Measurements from ENCODE around the gene INTS11.
"Not testable (repeated sequence)": the region's sequence is repeated elsewhere in the genome, so short reads cannot be mapped to it uniquely, and the experiment has no call there.

Gene INTS11

GRCh38 chr1:1324524-1325287, at the start of gene INTS11, which contains the start of gene CPTP:
INTS11 (minus strand) TSS chr1:1324660; CDS start chr1:1324608, 52 bp downstream.
CPTP (plus strand) TSS chr1:1324802; CDS start chr1:1326911, 2,109 bp downstream.
- peak; percentile 67 for DNase-seq

GRCh38 chr1:1373815-1374588, 49.5 kb upstream of the INTS11 start:
- no peak for DNase-seq

GRCh38 chr1:1373051-1373814, 48.8 kb upstream of the INTS11 start:
- no peak for DNase-seq

GRCh38 chr1:1371746-1372711, 47.6 kb upstream of the INTS11 start:
- peak; percentile 9 for DNase-seq

GRCh38 chr1:1371364-1371745, 46.9 kb upstream of the INTS11 start:
- peak; percentile 61 for DNase-seq

GRCh38 chr1:1370771-1371300, 46.4 kb upstream of the INTS11 start:
- DNase-seq, result no peak

- not testable (repeated sequence) for DNase-seq
Measured at GRCh38 chr1:1370094-1370493, 45.6 kb upstream of the INTS11 start.

- no peak for DNase-seq
Measured at GRCh38 chr1:1367315-1367714, 42.9 kb upstream of the INTS11 start.

- DNase-seq, result no peak
Measured at GRCh38 chr1:1366699-1367066, 42.2 kb upstream of the INTS11 start.

GRCh38 chr1:1365875-1366698, 41.6 kb upstream of the INTS11 start:
- DNase-seq, result no peak

GRCh38 chr1:1364266-1364665, 39.8 kb upstream of the INTS11 start:
- no peak for DNase-seq

- DNase-seq, result no peak
Measured at GRCh38 chr1:1361982-1362423, 37.5 kb upstream of the INTS11 start.

GRCh38 chr1:1361233-1361981, 36.9 kb upstream of the INTS11 start:
- DNase-seq, result no peak

GRCh38 chr1:1360506-1361169, 36.2 kb upstream of the INTS11 start:
- no peak for DNase-seq

GRCh38 chr1:1359664-1360468, 35.4 kb upstream of the INTS11 start:
- no peak for DNase-seq

- no peak for DNase-seq
Measured at GRCh38 chr1:1359308-1359663, 34.8 kb upstream of the INTS11 start.

GRCh38 chr1:1358433-1359271, 34.2 kb upstream of the INTS11 start, which contains the start of gene MXRA8:
MXRA8 (minus strand) TSS chr1:1358555; CDS start chr1:1358504, 51 bp downstream.
- no peak for DNase-seq

Data from GF-D8 (cell line).